Endothelial cell of umbilical vein (primary cell): Measurements from ENCODE around the gene EPHX1. TPM values are rescaled to one million over a fixed set of nuclear protein-coding genes. Genes with fewer than 3 reads are reported as not detected.
"Not testable (repeated sequence)": the region's sequence is repeated elsewhere in the genome, so short reads cannot be mapped to it uniquely, and the experiment has no call there.

Source experiments
- BruUV-seq: library from RNA; stranded (reverse); fragments of 400-500 nt; replicated peaks from 2 replicates; lab custom pipeline; 2021; lab: Mats Ljungman, UMichigan
- CTCF ChIA-PET: fragments of 300-600, 350-600 bp; sonication (Branson Sonifier 250); formaldehyde crosslinking; loops from one replicate; lab custom pipeline; 2021; ENCODE audit warnings: antibody characterized with exemption, inconsistent platforms; lab: Charles Lee
- POLR2A ChIA-PET: fragments of 300-600, 350-600 bp; sonication (Branson Sonifier 250); formaldehyde crosslinking; loops from one replicate; lab custom pipeline; 2021; ENCODE audit warnings: antibody characterized with exemption, inconsistent platforms; lab: Charles Lee
- DNase-seq: peaks from one replicate; pipeline ENCODE4 v3.0.0-alpha.2; 2011; ENCODE audit warnings: low read depth, low spot score
- FAIRE-seq: peaks from 2 replicates; lab custom pipeline; 2011; peaks lifted over from hg19 to GRCh38; lab: Jason Lieb, UNC
- H2AFZ ChIP-seq: 2 replicates; pipeline ENCODE4 v1.6.0; 2012; ENCODE audit warnings: low read depth, low read length, control low read depth, inconsistent platforms
- H3K27ac ChIP-seq: 2 replicates; pipeline ENCODE4 v1.5.1; 2011; ENCODE audit warnings: low read depth, mild to moderate bottlenecking, control low read depth, low read length, moderate library complexity; ENCODE audit not compliant: insufficient read depth
- H3K27me3 ChIP-seq, 2 experiments: 2 replicates each; pipeline versions ENCODE4 v1.6.0 to v1.6.1; 2011; ENCODE audit warnings: low read length in 2 of 2, mixed read lengths in 1 of 2; ENCODE audit not compliant: control insufficient read depth in 2 of 2, insufficient read depth in 2 of 2
- H3K36me3 ChIP-seq, 2 experiments: 2 replicates in 1 of 2; 3 replicates in 1 of 2; pipeline ENCODE4 v1.5.1; 2011; ENCODE audit warnings: low read length in 2 of 2, mild to moderate bottlenecking in 1 of 2, moderate library complexity in 1 of 2; ENCODE audit not compliant: control insufficient read depth in 2 of 2, insufficient read depth in 2 of 2; ENCODE audit errors: extremely low read depth in 1 of 2
- H3K4me1 ChIP-seq: 3 replicates; pipeline ENCODE4 v1.5.1; 2011; ENCODE audit warnings: mild to moderate bottlenecking, low read length; ENCODE audit not compliant: control insufficient read depth, insufficient read depth; ENCODE audit errors: extremely low read depth
- H3K4me2 ChIP-seq: 2 replicates; pipeline ENCODE4 v1.6.1; 2011; ENCODE audit warnings: low read length, control low read depth, mixed read lengths; ENCODE audit not compliant: insufficient read depth
- H3K4me3 ChIP-seq, 3 experiments: fragments of 200-600 bp in 1 of 3; sonication (generic), shearing (Covaris generic) in 1 of 3; replicated peaks in 1 of 3; 2 replicates each; pipeline ENCODE4 v1.5.1; 2011 to 2016; ENCODE audit warnings: control low read depth in 3 of 3, low read length in 3 of 3, mild to moderate bottlenecking in 2 of 3, inconsistent platforms in 1 of 3, low read depth in 1 of 3, moderate library complexity in 1 of 3; ENCODE audit not compliant: insufficient read depth in 1 of 3
- H3K79me2 ChIP-seq: 2 replicates; pipeline ENCODE4 v1.6.0; 2012; ENCODE audit warnings: low read length, inconsistent platforms; ENCODE audit not compliant: control insufficient read depth, insufficient read depth
- H3K9ac ChIP-seq: replicated peaks from 2 replicates; pipeline ENCODE3; 2011; ENCODE audit warnings: low read length, control low read depth; ENCODE audit not compliant: insufficient read depth; ENCODE audit errors: extremely low read depth
- H3K9me1 ChIP-seq: replicated peaks from 3 replicates; pipeline ENCODE4 v1.6.0; 2011; ENCODE audit warnings: mild to moderate bottlenecking, low read length; ENCODE audit not compliant: control insufficient read depth, insufficient read depth; ENCODE audit errors: extremely low read depth
- H3K9me3 ChIP-seq: replicated peaks from 2 replicates; pipeline ENCODE4 v1.5.1; 2012; ENCODE audit warnings: low read length, inconsistent platforms; ENCODE audit not compliant: control insufficient read depth, insufficient read depth
- H4K20me1 ChIP-seq: replicated peaks from 2 replicates; pipeline ENCODE3; 2011; ENCODE audit warnings: mild to moderate bottlenecking, low read length; ENCODE audit not compliant: control insufficient read depth, insufficient read depth; ENCODE audit errors: extremely low read depth
- EZH2 ChIP-seq: IDR thresholded peaks from 2 replicates; pipeline ENCODE4 v1.6.1; 2012; ENCODE audit warnings: borderline replicate concordance, low read depth, mild to moderate bottlenecking, moderate library complexity, low read length, inconsistent platforms; ENCODE audit not compliant: severe bottlenecking
- FOS ChIP-seq: IDR thresholded peaks from 2 replicates; pipeline ENCODE4 v1.6.1; 2011; ENCODE audit warnings: mild to moderate bottlenecking, low read length, moderate library complexity, borderline replicate concordance; ENCODE audit not compliant: insufficient read depth
- GATA2 ChIP-seq: IDR thresholded peaks from 2 replicates; pipeline ENCODE4 v1.7.0; 2011; ENCODE audit warnings: low read depth, mild to moderate bottlenecking, moderate library complexity, mixed read lengths, low read length; ENCODE audit not compliant: insufficient read length, insufficient read depth
- JUN ChIP-seq: IDR thresholded peaks from 2 replicates; pipeline ENCODE4 v1.6.1; 2011; ENCODE audit warnings: borderline replicate concordance, low read depth; ENCODE audit not compliant: insufficient read length, insufficient read depth
- MYC ChIP-seq: IDR thresholded peaks from one replicate; pipeline ENCODE4 v1.6.1; 2011; ENCODE audit warnings: mild to moderate bottlenecking, low read depth, low read length
- POLR2A ChIP-seq: IDR thresholded peaks from 2 replicates; pipeline ENCODE4 v1.6.1; 2012; ENCODE audit warnings: low read depth, mild to moderate bottlenecking, control low read depth, low read length
- POLR2AphosphoS5 ChIP-seq: IDR thresholded peaks from 2 replicates; pipeline ENCODE4 v1.6.1; 2012; ENCODE audit warnings: low read depth, mild to moderate bottlenecking, control low read depth, low read length, moderate library complexity; ENCODE audit not compliant: insufficient read depth
- dilution Hi-C: fragments of 300-500 bp; cut with MboI; formaldehyde crosslinking; loops from one replicate; pipeline ENCODE4 v1.15.0; 2019; ENCODE audit warnings: low sequenced_read_pairs; ENCODE audit not compliant: extremely low pct_ligation_motif_present
- intact Hi-C: fragments of 100-400 bp; cut with micrococcal nuclease; formaldehyde crosslinking; loops from one replicate; pipeline ENCODE4 v1.10.0; 2022
- polyA plus RNA-seq, 4 experiments: library from polyadenylated mRNA; depleted of rRNA in 3 of 4; stranded (reverse) in 3 of 4; unstranded in 1 of 4; fragments of >200 nt; gene quantifications; 2 replicates each; pipeline versions ENCODE4 v1.2.1 to v1.2.3, GENCODE V29; 2011 to 2012; ENCODE audit warnings: missing spikeins in 1 of 4
- total RNA-seq: library from RNA; stranded (reverse); gene quantifications from 2 replicates; pipeline ENCODE4 v1.2.3, GENCODE V29; 2021
- TF ChIP-seq, protein P1 (sequence below): IDR thresholded peaks from 2 replicates; pipeline ENCODE4 v1.6.1; 2011; ENCODE audit not compliant: insufficient read depth, insufficient read length
- TF ChIP-seq, protein P2 (sequence below), 2 donors: IDR thresholded peaks; 1 replicate in 1 of 2; 2 replicates in 1 of 2; pipeline ENCODE4 v1.5.1; 2011; ENCODE audit warnings: low read length in 2 of 2, mild to moderate bottlenecking in 2 of 2, moderate library complexity in 2 of 2, control low read depth in 1 of 2, inconsistent platforms in 1 of 2, low read depth in 1 of 2; ENCODE audit not compliant: insufficient read depth in 1 of 2; ENCODE audit errors: extremely low read depth in 1 of 2

The EPHX1 gene
- total and polyA plus RNA-seq, 2 donors (not counting 3 experiments of a cell fraction or from before 2014, with no cell fraction given): 23.7 to 25.2 TPM

DNA sequence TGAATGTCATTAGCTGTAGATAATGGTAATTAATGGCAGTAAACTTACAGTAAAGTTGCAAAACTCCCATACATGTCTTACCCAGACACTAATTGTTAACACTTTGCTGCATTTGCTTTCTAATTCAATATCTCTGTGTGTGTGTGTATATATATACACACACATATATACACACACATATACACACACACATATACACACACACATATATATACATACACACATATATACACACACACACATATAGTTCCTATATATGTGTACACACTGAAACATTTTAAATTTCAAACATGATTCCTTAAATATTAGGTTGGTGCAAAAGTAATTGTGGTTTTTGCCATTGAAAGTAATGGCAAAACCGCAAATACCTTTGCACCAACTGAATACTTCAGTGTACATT, 3.7 kb upstream of the EPHX1 start:
- H3K27me3 ChIP-seq: no peaks in the 10 kb centered on the region
- FAIRE-seq: no peak
- H3K36me3 ChIP-seq: no peaks in the 10 kb centered on the region
- intact Hi-C loops (no loop called here), dilution Hi-C loops (no loop called here)
- no peak for DNase-seq
- H3K27ac ChIP-seq: no peak overlapping the region
- H3K4me3 ChIP-seq: no peak overlapping the region
- no peak overlapping the region for H2AFZ ChIP-seq
- peaks cover 8% of the 10 kb centered on the region for H3K4me1 ChIP-seq
- H4K20me1 ChIP-seq: no peaks in the 10 kb centered on the region
- POLR2A ChIA-PET: no interaction called here
- no peak overlapping the region for H3K9ac ChIP-seq
- no peaks in the 10 kb centered on the region for H3K9me1 ChIP-seq
- no peaks in the 10 kb centered on the region for H3K9me3 ChIP-seq
- CTCF ChIA-PET: no interaction called here
- TF ChIP-seq, protein P1, sequence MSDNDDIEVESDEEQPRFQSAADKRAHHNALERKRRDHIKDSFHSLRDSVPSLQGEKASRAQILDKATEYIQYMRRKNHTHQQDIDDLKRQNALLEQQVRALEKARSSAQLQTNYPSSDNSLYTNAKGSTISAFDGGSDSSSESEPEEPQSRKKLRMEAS: no peak
- TF ChIP-seq FOS: no peak
- no peak for TF ChIP-seq POLR2AphosphoS5
- TF ChIP-seq MYC: no peak
- TF ChIP-seq, protein P2, sequence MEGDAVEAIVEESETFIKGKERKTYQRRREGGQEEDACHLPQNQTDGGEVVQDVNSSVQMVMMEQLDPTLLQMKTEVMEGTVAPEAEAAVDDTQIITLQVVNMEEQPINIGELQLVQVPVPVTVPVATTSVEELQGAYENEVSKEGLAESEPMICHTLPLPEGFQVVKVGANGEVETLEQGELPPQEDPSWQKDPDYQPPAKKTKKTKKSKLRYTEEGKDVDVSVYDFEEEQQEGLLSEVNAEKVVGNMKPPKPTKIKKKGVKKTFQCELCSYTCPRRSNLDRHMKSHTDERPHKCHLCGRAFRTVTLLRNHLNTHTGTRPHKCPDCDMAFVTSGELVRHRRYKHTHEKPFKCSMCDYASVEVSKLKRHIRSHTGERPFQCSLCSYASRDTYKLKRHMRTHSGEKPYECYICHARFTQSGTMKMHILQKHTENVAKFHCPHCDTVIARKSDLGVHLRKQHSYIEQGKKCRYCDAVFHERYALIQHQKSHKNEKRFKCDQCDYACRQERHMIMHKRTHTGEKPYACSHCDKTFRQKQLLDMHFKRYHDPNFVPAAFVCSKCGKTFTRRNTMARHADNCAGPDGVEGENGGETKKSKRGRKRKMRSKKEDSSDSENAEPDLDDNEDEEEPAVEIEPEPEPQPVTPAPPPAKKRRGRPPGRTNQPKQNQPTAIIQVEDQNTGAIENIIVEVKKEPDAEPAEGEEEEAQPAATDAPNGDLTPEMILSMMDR (IDR thresholded peaks at IDR 0.05; ENCODE audit: extremely low read depth in 1 of 2, insufficient read depth in 1 of 2, low read depth in 1 of 2, low read length in 2 of 2): no peak
- TF ChIP-seq GATA2: no peak
- TF ChIP-seq JUN: no peak
- TF ChIP-seq POLR2A: no peak
- no peak for TF ChIP-seq EZH2
- H3K79me2 ChIP-seq: no peaks in the 10 kb centered on the region
- H3K4me2 ChIP-seq: no peak overlapping the region
- BruUV-seq: no TSS peak

DNA sequence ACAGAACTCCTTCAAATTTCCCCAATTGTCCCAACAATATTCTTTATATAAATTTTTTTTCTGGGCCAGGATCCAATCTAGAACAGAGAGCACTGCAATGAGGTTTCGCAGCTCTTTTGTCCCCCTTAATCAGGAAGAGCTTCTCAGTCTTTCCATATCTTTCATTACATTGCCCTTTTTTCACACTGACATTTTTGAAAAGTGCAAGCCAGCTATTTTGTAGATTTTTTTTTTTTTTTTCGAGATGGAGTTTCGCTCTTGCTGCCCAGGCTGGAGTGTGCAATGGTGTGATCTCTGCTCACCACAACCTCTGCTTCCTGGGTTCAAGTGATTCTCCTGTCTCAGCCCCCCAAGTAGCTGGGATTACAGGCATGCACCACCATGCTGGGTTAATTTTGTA, 3.2 kb upstream of the EPHX1 start:
- FAIRE-seq, CTCF ChIA-PET, H3K27ac ChIP-seq, H3K4me3 ChIP-seq, H3K9me1 ChIP-seq, H3K27me3 ChIP-seq, DNase-seq, dilution Hi-C loops, H3K4me2 ChIP-seq, H3K36me3 ChIP-seq, H4K20me1 ChIP-seq, H3K4me1 ChIP-seq, POLR2A ChIA-PET, H3K9me3 ChIP-seq, BruUV-seq, intact Hi-C loops, H3K9ac ChIP-seq, H3K79me2 ChIP-seq, H2AFZ ChIP-seq: not testable (repeated sequence)
